Embryonic facial prominence (tissue), 1 donor: ENCODE data around the gene LRP1B.

Experiments used
- DNase-seq: peaks from one replicate; pipeline ENCODE4 v3.0.0-alpha.2; 2016; ENCODE audit errors: extremely low spot score

The LRP1B gene

DNA sequence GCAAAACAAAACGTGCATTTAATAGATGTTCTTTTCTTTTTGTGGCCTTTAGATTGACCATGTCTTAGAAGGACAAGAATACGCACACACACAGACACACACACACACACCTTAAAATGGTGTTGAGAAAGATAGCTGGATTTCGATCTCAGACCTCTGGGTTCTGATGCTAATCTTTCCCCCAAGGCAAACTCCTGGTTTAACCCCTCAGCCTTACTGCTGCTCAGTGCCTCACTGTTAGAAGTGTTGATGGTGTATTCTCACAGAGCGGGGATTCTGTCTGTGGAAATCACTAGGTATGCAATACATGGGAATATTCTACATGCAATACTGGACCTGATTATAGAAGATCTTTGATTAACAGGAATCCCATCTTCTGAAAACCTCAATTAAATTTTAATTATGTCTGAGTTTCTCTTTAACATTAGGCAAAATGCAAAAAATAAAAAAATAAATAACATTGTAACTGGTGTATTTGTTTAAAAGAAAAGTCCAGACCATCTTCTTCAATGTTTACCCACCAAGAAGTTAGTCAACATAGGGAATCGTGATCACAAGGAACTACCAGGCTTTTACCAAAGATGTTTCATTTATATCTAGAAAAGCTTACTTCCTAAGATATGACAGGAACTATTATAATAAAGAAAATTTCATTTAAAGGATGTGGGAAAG is 613.5 kb downstream of the LRP1B start:
- no peak for DNase-seq

GRCh38 chr2:141515931-141516330 is 614.9 kb downstream of the LRP1B start:
- DNase-seq = no peak

GRCh38 chr2:141513853-141514252 is 617.0 kb downstream of the LRP1B start:
- DNase-seq = no peak

DNA sequence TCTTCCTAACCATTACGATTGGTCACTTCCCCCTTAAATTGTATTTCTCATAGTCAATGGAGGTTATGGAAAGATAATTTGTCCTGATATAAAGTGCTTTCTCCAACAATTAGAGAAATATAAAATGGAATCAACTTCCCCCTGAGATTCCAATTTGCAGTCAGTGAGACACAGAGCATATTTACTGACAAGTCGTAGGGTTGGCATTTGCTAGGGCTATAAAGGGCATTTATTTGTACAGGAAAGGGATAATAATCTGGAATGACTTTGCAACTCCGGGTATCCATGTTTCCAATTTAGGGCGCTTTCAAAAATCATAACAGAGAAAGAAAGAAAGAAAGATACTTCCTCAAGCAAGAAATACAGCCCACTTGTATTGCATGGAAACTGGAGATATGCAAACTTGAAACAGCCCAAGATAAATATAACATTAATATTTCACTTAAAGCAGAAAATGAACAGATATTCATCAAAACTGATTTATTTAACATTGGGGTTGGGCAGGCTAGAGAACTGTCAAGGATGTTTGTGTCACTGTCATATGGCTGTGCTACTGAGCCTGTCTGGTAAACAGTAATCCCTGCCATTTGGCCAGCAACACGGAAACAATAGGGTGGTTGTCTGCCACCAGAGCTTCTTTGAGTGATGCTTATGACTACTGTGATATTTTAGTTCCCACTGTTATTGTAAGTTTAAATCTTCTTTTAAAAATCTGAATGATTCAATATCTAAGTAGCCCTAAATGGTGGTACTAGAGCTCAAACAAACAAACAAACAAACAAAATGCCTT is 621.8 kb downstream of the LRP1B start:
- DNase-seq = no peak

DNA sequence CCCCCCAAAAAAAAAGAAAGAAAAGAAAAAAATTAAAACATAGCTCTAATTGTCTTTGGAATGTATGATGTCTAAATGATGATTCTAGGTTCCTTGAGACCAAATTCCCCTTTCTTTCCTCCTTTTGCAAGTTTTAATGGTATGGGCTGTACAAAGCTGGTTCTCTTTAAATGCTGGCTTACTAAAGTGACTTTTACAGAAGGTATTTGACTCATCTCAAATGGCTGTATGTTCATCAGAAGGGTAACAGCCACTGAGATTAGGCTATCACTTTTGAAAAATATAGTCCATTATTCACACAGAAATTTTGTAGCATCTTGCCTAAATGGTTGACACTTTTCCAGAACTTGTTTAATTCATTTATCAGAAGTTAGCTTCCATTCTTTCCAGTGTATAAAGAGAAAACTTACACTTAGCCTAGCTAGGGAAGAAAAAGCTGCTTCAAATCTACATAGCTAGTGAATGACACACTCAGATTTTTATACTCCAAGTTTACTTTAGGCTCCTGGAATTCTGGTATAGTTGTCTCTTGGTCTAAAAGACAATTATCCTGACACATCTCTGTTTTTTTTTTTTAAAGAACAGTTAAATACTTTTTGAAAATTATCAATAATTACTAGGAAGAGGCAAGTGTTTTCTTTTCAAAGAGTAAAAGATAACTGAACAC is 622.6 kb downstream of the LRP1B start:
- no peak for DNase-seq

DNA sequence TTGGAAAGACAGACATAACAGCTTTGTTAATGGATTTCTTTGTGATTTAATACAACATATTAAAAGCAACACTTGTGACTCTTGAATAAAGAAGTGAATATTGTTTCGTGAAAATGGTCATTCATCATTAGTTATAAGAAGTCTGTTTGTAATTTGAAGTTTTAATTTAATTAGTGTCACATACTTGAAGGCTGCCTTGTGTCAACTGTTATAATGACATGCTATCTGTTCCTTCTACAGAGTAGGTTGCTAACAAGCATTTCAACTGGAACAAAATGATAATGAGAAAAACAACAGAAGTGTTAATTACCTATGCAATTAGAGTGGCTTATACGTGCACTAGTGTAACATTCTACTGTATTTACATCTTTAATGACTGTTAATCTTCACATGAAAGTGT is 624.7 kb downstream of the LRP1B start:
- no peak for DNase-seq

GRCh38 chr2:141501752-141502151 is 629.1 kb downstream of the LRP1B start:
- no peak for DNase-seq

DNA sequence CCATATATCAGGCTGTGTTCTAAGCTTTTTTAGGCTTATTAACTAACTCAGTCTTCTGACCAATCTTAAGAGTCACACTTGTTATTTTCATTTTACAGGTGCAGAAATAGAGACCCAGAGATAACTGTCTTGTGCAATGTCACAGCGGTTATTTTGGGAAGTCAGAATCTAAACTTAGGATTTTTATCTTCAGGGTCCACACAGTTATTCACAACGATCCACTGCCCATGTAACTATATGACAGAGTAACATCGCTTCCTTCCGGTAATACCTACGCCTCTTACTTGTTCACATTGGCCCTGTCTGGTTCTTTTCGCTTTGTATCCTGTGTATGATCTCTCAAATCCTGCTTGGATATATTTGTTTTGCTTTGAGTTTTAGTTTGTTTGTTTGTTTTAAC is 631.7 kb downstream of the LRP1B start:
- no peak for DNase-seq

DNA sequence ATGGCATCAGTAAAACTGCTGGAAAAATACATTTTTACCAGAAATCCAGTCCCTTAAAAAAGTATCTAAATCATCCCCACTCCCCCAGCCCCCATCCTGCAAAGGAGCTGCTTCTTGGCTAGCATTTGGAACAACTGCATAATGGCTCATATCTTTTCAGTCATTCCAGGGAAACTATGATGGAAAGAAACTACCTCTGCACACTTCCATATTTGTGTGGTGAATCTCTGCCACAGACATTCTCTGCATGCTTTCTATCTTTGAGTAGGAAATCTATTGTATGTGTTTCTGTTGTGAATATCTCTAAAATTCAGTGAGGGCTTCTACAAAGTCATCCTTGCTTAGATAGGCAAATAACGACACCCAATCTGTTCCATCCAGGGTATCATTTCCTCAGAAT is 632.3 kb downstream of the LRP1B start:
- DNase-seq = no peak

DNA sequence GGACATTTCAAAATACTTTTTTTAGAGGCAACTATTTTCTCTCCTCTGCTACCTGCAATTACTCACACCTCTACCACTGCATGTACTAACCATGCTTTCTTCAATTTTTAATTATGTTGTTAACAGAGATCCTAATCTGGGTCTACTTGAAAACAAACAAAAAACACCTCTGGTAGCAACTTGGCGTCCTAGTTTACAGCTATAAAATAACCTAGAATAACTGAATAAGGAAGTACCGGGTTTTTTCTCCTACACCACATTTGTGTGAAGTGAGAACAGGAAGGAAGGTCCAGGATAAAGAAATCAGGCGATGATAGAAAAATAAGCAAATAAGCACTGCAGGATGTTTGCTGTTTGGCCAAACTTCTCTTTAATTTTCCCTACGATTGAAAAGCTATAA is 633.5 kb downstream of the LRP1B start:
- no peak for DNase-seq

DNA sequence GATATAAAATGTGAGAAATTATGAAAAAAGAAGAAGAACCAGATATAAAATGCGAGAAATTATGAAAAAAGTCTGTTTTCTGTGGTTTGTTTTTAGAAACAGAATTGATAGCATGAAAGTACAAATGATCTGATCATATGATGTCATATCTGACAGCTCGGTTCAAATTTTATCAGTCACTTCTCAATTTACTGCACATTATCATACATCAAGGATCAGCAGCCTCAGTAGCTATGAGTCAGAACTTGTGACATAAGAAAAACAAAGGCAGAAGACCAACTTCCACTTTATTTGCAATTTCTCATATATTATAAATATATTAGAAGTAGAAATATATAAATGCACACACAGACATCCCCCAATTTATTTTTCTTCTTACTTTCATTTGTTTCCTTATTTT is 634.0 kb downstream of the LRP1B start:
- DNase-seq = no peak

- no peak for DNase-seq
These were observed 636.9 kb downstream of the LRP1B start for GRCh38 chr2:141493936-141494335.

- no peak for DNase-seq
These were observed 638.0 kb downstream of the LRP1B start for GRCh38 chr2:141492816-141493215.

DNA sequence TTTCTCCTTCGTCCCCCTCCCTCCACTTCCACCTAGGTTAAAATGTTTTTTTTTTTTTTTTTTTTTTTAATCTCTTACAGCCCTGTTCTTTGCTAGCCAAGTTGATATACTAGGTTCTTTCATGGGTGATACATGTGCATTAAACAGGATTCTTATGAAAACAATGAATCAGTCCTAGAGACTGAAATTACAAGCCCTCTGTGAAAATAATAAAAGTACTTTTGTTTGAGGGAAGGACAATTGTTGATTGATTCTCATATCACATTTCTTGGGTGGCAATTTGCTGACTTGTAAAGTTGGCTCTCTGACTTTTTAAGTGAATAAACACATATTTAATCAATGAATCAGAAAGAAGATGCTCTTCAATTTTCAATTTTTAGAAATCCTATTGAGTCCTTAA is 639.9 kb downstream of the LRP1B start:
- DNase-seq = no peak

DNA sequence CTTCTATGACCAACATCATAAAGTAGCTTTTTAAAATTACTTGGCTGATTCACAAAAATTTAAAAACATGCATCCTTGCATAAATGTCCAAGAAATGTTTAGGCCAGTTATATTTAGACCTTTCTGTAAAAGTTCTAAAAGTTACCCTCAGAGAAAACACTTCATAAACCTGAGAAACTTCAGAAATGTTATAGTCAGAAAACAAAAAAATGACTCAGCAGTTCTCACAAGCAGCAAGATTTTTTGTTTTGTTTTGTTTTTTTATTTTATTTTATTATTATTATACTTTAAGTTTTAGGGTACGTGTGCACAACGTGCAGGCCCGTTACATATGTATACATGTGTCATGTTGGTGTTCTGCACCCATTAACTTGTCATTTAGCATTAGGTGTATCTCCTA is 648.1 kb downstream of the LRP1B start:
- no peak for DNase-seq

GRCh38 chr2:141475801-141476200 is 655.0 kb downstream of the LRP1B start:
- DNase-seq = no peak

DNA sequence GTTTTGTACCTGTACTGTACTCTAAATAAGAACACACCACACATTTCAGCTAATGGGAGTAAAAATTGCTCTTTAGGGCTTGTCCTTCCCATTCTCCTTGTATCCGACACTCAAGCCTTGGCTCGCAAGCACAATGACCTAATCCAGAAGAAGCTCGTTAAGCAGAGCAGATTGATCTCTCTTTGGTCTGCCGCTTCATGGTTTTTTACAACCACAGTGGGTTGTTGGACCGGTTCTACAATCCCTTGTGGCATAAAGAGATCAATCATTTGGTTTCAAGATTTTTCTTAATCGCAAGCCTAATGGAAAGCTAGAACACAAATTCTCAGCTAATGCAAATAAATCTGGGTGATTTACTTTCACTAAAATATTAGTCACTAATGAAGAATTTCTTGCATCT is 662.1 kb downstream of the LRP1B start:
- DNase-seq = no peak

DNA sequence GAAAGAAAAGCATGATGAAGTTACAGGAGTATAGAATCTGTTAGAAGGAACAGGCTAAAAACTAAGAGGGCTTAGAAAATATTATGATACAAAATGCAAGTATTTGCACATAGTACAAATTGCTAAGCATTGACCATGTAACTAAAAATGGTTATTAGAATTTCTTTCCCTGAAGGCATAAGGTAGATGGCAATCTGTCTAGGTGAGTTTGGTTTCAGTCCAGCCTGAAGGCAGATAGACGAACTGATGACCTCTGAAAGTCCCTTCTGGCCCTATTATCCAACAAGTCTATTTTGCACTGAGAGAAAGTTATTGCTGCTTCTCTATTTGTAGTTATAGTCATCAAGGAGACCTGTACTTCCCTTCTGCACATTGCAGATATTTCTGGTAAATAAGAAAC is 663.5 kb downstream of the LRP1B start:
- no peak for DNase-seq

DNA sequence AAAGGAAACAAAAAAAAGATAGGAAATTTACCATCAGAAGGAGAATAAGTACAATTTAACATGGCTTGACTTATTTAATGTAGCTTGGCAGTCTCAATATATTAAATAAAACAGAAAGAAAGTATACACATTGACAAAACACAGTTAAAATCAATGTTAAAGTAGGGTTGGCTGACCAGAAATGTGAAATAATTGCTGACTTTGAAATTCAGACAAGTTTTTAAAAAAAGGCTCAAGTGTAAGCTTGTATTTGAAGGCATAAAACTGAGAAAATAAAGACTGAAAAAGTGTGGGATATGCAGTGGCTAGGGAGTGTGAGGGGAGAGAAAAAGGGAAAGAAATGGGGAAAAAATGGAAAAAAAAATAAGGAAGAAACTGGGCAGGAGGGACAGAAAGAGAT is 665.8 kb downstream of the LRP1B start:
- DNase-seq = no peak

DNA sequence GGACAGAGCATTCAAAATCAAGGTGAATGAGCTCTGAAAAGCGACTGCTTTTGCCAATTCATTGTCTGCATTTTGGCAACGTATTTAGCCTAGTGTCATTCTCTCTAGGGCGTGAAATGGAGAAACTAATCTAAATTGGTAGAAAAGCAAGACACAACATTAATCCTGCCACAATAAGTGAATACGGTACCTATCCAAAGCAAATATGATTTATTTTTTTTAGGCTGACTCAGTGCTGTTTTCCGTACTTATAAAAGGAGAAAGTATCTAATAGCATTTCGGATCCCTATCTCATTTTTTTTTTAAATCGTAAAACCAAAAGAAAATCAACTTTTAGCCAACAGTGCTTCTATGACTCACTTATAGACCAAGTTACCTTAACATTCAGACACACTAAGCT is 672.5 kb downstream of the LRP1B start:
- no peak for DNase-seq

DNA sequence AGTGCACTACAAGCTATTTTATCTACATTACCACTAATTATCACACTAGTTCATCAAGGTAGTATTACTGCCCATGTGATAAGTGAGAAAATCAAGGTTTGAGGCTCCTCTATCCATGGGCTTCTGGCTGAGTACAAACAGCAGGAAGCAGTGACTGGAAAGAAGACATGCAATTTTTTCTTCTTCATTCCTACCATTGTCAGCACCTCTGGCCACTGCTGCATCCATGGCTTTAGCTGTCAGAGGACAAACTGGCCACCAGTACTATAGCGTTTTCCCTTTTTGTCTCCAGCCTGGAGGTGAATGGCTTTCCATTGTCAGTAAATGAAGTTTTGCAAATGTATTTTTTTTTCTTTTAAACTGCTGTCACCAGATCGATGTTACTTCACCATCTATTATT is 674.9 kb downstream of the LRP1B start:
- no peak for DNase-seq

GRCh38 chr2:141455211-141455826 is 675.5 kb downstream of the LRP1B start:
- DNase-seq = no peak
